ENCODE results near the gene CRK.
A peak's percentile ranks its signal among the peaks of the same experiment; 100 is the strongest.
"Not testable (repeated sequence)": the region's sequence is repeated elsewhere in the genome, so short reads cannot be mapped to it uniquely, and the experiment has no call there.

CRK gene

GRCh38 chr17:1467898-1468492 lies 12.0 kb upstream of the CRK start:
- DNase-seq (ENCODE audit: low spot score) = peak; percentile 94

GRCh38 chr17:1467258-1467657 lies 11.2 kb upstream of the CRK start:
- no peak for DNase-seq (ENCODE audit: low spot score)

GRCh38 chr17:1464186-1464585 lies 8.2 kb upstream of the CRK start:
- DNase-seq (ENCODE audit: low spot score) = no peak

- no peak for DNase-seq (ENCODE audit: low spot score)
Observed at GRCh38 chr17:1462164-1463112, 6.4 kb upstream of the CRK start.

GRCh38 chr17:1461198-1461944 lies 5.3 kb upstream of the CRK start:
- no peak for DNase-seq (ENCODE audit: low spot score)

GRCh38 chr17:1460233-1460632 lies 4.2 kb upstream of the CRK start:
- DNase-seq (ENCODE audit: low spot score) = no peak

GRCh38 chr17:1455291-1455796 lies 688 bp downstream of the CRK start:
- DNase-seq (ENCODE audit: low spot score) = peak; percentile 66

- no peak for DNase-seq (ENCODE audit: low spot score)
Observed at GRCh38 chr17:1454541-1454940, 1.5 kb downstream of the CRK start.

GRCh38 chr17:1453694-1454093 lies 2.3 kb downstream of the CRK start:
- DNase-seq (ENCODE audit: low spot score) = not testable (repeated sequence)

- DNase-seq (ENCODE audit: low spot score) = no peak
Observed at GRCh38 chr17:1452836-1453235, 3.2 kb downstream of the CRK start.

GRCh38 chr17:1450261-1450660 lies 5.8 kb downstream of the CRK start:
- DNase-seq (ENCODE audit: low spot score) = not testable (repeated sequence)

- DNase-seq (ENCODE audit: low spot score) = no peak
Observed at GRCh38 chr17:1449412-1449967, 6.5 kb downstream of the CRK start.

- no peak for DNase-seq (ENCODE audit: low spot score)
Observed at GRCh38 chr17:1447052-1447451, 9.0 kb downstream of the CRK start.

GRCh38 chr17:1446201-1446600 lies 9.8 kb downstream of the CRK start:
- no peak for DNase-seq (ENCODE audit: low spot score)

GRCh38 chr17:1445695-1446094 lies 10.3 kb downstream of the CRK start:
- not testable (repeated sequence) for DNase-seq (ENCODE audit: low spot score)

- not testable (repeated sequence) for DNase-seq (ENCODE audit: low spot score)
Observed at GRCh38 chr17:1442721-1443120, 13.3 kb downstream of the CRK start.

GRCh38 chr17:1442187-1442586 lies 13.8 kb downstream of the CRK start:
- no peak for DNase-seq (ENCODE audit: low spot score)

- DNase-seq (ENCODE audit: low spot score) = no peak
Observed at GRCh38 chr17:1440921-1441320, 15.1 kb downstream of the CRK start.

GRCh38 chr17:1438593-1439083 lies 17.4 kb downstream of the CRK start:
- no peak for DNase-seq (ENCODE audit: low spot score)

- DNase-seq (ENCODE audit: low spot score) = no peak
Observed at GRCh38 chr17:1435326-1435725, 20.7 kb downstream of the CRK start.

- DNase-seq (ENCODE audit: low spot score) = no peak
Observed at GRCh38 chr17:1434150-1434549, 21.9 kb downstream of the CRK start.

- DNase-seq (ENCODE audit: low spot score) = no peak
Observed at GRCh38 chr17:1431631-1432104, 24.4 kb downstream of the CRK start.

Data from HuH-7 (cell line).